GM21360 (cell line): ENCODE data around the gene HYDIN.
"Not testable (repeated sequence)": the region's sequence is repeated elsewhere in the genome, so short reads cannot be mapped to it uniquely, and the experiment has no call there.

Experiments used
- ATAC-seq: cut with Tn5 transposase; IDR thresholded peaks from one replicate; pipeline ENCODE4 v1.9.1; 2021; ENCODE audit warnings: mild to moderate bottlenecking, moderate library complexity; ENCODE audit not compliant: unreplicated experiment

HYDIN gene

DNA sequence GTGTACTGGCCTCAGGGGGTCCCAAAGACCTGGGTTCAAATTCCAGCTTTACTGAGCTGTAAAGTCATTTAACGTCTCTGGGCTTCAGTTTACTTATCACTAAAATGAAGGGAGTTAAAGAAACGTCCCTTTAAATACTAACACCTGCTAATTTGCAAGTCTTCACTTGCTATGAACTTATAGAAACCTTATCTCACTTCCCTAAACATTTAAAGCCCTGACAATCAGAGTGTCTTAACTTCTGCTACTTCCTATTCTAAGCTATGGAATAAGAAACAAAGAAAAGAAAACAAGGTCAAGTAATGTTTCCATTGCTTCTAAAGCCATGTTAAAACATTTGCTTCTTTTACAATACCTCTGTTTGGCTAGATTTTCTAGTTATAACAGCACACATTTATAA is 87.3 kb downstream of the HYDIN start:
- ATAC-seq: not testable (repeated sequence)

DNA sequence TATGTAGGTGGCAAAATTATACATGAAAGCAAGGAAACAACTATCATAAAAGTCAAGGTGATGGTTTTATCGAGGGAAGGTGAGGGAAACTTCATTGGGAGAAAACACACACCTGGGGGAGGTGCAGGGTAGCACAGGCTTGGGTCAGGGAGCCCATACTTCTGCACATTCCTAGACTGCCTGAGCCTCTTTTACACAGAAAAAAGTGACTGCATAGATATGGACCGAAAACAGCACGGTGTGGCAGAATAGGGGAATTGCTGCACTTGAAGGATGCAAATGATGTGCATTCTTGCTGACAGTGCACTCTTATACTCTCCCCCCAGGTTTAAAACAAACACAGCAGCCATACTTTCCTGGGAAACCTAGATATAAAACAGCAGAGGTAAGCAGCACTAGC is 120.0 kb downstream of the HYDIN start:
- not testable (repeated sequence) for ATAC-seq

DNA sequence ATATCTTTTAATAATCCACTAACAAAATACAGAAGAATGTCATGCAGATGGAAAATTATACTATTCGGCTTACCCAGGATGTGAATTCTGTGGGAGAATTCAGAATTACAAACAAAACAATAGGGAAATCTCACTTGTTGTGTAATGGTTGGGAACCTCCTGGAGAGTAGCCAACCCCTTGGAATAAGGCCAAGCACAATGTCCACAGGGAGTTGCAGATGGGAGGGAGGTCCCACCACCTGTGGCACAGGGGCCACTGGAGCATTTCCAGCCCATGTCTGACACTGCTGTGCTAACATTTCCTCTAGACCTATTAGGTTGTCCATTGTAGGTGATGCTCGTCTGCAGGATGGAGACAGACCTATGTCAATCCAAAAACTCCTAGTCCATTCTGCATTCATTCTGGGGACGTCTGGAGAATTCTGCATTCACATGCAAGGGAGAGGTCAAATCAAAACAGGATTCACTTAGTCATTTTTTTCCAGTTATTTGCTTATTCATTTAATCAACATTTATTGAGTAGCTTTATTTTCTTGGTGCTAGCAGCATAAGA is 120.8 kb downstream of the HYDIN start:
- not testable (repeated sequence) for ATAC-seq

DNA sequence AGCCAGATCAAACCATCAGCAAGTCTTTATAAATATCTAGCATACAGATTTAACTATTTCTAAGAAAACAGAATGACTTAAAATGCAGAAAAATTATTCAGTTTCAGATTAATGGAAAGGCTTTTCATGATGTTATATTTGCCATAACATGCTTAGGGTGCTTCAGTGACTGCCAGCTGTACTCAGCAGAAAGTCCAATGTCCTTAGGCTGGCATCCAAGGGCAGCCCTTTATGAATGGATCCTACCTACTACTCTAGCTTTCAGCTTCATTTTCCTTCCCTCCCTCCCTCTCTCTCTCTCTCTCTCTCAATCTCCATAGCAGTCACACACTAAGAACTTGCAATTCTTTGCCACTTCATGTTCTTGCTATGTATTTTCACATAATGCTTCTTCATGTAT is 124.6 kb downstream of the HYDIN start:
- not testable (repeated sequence) for ATAC-seq

DNA sequence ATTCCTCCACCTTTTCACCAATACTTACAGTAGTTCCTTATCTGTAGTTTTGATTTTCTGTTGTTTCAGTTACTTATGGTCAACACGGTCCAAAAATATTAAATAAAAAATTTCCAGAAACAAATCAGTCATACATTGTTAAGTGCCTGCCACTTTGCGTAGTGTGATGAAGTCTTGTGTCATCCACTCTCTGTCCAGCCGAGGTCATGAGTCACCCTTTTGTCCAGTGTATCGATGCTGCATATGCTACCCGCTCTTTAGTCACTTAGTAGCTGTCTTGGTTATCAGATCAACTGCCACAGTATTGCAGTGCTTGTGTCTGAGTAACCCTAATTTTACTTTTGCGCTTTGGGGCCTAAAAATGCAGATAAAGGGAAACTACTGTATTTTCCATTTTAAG is 146.9 kb downstream of the HYDIN start:
- ATAC-seq: not testable (repeated sequence)

DNA sequence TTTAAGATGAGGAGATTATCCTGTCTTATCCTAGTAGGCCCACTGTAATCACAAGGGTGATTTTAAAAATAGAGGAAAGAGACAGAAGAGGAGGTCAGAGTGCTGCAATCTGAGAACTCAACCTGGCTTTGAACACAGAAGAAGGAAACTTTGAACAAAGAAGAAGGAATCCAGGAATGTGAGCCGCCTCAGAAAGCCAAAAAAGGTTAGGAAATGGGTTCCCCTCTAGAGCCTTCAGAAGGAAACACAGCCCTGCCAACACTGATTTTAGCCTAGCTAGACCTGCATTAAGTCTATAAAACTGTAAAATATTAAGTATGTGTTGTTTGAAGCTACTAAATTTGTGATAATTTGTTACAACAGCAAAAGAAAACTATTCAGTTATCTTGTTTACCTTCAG is 149.7 kb downstream of the HYDIN start:
- not testable (repeated sequence) for ATAC-seq

DNA sequence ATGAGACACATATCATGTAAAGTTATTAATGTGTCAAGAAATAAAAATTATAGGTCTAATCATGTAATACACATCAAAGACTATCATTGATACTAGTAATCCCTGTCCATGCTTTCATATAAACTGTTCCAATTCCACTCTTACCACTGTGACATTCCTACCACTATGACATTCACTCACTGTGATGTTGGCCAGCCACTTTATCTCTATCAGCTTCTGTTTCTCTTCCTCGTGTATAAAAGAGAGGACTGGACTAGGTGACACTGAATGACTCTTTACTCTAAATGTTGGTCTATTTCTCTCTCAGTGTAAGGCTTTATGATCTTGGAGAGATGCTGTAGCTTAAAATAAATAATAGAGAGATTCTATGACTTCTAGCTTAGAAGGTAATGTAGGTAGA is 150.3 kb downstream of the HYDIN start:
- not testable (repeated sequence) for ATAC-seq

DNA sequence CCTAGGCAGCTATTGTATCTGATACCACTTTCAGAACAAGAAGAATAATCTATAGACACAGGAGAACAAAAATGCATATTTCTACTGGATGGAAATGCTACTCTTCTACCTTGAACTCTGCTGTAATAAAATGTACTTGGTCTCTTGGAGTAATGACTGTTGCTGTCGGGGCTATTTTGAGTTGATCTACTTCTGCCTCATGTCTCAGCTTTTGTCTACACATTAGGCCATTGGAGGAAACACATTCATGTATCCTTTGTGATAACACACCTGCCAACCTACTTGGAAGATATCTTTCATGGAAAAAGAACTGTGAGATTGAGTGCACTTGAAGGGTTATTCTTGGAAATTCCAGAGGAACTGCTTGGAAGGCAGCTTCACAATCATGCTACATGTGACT is 159.9 kb downstream of the HYDIN start:
- ATAC-seq: not testable (repeated sequence)

DNA sequence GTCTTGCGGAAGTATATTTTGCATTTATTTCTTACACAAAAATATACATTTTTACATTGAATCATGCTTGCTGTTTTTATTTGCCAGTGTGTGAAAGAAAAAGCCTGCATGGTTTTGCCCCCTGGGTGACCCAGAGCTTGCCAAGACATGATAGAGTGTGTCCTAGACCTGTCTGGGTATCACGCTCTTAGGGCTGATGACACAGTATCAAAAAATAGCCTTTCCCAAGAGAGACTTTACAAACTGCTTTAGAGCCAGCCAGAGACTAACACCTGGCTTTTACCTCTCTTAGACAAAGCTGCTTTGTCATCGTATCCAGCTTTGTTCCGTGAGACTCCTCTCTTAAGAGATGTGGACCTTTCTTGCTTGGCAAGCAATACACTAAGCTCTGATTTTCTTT is 160.7 kb downstream of the HYDIN start:
- ATAC-seq: not testable (repeated sequence)

DNA sequence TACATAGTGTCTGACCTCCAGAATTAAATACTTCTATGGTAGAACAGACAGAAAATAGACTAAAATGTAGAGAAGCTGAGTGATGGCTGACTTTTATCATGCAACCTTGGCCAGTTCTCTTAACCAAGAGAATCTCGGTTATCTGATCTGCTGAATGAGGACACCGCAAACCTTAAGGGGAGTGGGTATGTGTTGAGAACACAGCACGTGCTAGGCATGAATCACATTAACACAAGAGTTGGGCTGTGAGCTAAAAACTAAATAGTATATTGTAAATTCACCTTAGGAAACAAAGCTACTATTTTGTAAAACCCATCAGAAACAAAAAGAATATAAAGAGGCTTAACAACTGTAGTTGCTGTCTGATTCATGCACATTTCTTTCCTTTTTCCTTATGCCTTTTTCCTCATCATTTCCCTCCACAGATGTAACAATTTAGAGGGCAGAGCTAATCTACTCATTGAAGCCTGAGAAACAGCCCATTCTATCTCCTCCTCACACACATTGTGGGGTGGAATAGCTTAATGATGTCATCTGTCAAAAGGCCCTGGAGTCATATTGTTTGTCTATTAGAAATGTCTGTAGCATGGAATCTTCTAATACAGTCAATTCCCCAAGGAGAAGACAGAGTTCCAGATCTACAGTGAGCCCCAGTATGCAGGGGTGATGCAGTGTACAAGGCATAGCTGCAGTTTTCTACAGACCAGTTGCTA is 176.5 kb downstream of the HYDIN start:
- not testable (repeated sequence) for ATAC-seq

DNA sequence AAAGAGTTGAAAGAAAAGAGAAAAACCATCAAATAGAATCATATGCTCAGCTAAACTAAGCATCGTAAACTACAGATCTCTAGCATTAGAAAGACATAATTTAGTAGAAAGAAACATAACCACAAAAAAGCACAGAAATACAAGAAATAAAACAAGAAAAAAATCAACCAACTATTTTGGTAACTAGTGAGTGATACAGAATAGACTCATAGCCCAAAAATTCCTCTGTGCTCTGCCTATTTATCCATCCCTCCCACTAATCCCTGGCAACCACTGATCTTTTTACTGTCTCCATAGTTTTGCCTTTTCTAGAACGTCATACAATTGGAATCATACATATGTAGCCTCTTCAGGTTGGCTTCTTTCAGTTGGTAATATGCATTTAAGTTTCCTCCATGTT is 180.2 kb downstream of the HYDIN start:
- not testable (repeated sequence) for ATAC-seq

DNA sequence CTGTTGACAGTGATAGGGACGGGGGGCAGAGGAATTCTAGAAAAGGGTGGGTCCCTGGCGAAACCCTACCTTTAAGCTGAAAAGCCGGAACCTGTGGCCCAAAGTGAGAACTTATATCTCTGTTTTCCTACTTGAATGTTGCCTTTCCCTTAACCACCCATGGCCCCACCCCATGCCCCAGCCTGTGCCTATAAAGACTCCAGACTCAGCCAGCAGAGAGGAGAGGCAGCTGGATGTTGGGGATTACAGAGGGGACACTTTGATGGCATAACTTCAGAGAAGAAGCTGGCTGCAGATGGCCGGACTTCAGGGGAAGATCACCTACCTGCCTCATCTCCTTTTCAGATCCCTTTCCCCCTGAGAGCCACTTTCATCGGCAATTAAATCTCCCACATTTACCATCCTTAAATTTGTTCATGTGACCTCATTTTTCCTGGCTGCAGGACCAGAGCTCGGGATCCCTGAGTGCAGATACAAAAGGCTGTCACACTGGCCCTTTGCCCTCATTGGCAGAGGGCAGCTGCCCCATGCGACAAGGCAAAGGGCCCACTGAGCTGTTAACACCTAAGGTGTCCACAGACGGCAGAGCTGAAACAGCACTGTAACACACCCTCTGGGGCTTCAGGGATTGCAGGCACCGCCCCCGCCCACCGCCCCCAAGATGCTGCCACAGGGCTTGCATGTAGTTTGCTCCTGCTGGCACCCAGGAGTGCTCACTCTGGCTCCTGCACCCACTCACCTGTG is 191.0 kb downstream of the HYDIN start:
- not testable (repeated sequence) for ATAC-seq

DNA sequence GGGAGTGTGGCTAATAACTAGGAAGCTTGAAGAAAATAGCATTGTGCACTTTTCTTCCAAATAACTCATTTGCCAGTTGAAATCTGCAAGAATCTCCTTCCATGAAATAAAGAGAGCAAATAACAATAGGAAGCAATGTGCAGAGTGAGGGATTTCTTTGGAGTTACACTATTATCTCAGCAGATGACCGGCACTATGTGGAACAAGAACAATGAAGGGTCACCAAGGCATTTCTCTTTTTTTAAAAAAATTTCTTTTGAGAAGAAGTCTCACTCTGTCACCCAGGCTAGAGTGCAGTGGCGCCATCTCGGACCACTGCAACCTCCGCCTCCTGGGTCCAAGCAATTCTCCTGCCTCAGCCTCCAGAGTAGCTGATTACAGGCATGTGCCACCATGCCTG is 192.1 kb downstream of the HYDIN start:
- not testable (repeated sequence) for ATAC-seq

DNA sequence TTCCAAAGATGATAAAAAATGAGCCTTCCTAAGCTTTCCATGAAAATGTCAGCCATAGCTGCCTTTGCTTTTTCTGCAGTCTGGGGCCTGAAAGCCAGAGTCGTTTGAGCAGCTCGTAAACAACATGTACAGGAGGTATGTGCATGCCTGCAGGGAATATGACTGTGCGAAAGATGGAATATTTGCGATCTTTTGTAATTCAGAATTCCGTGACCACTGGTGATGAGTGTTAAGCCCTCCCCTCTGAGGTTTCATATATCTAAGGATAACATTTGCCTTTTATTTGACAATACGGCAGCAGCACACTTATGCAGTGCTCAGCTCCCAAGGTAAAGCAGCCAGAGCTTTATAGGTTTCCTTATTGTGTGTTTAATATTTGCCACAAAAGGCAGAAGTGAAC is 192.5 kb downstream of the HYDIN start:
- not testable (repeated sequence) for ATAC-seq

DNA sequence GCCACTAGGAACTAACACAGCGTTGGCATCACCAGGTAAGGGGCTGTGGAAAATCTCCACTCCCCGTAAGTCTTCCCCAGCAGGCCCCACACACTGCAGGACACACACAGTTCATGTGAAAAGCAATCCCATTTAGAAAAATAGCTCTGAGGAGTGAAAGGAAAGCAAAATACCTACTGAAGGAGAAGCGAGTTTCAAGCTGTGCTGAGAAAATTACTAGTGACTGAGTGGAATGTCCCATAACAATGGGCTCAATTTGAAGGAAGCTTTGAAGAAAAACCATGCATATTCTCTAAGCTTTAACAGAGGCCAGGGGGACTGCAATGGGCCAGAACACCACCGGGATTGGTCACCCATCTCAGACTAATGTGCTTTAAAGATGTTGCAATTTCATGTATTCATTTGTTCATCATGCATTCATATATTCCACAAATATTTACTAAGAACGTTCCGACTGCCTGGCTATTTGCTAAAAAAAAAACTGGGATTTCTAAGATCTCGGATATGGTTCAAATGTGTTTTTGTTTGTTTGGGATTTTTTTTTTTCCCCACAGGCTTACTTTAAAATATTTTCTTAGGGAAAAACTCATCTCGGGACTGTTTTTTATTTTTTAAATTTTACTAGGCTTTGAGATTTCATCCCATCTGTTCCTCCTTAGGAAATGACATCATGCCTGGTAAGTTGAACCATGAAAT is 202.3 kb downstream of the HYDIN start:
- not testable (repeated sequence) for ATAC-seq

DNA sequence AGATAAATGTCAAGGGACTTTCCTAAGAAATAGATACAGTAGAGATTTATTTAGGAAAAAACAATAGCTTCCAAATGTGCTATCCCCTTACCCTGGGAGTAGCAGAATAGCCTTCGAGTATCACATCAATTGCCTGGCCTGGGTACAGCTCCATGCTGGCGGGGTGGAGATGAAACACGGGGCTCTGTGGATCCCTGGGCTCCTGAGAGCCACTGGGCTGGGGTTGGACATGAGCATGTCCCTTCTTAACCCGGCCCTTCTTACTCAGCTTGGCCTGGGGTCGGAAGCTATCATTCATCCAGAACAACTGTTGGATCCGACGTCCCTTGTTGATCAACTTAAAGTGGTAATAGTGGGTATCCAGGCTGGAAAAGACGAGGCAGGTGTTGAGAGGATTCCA is 203.0 kb downstream of the HYDIN start:
- ATAC-seq: not testable (repeated sequence)

DNA sequence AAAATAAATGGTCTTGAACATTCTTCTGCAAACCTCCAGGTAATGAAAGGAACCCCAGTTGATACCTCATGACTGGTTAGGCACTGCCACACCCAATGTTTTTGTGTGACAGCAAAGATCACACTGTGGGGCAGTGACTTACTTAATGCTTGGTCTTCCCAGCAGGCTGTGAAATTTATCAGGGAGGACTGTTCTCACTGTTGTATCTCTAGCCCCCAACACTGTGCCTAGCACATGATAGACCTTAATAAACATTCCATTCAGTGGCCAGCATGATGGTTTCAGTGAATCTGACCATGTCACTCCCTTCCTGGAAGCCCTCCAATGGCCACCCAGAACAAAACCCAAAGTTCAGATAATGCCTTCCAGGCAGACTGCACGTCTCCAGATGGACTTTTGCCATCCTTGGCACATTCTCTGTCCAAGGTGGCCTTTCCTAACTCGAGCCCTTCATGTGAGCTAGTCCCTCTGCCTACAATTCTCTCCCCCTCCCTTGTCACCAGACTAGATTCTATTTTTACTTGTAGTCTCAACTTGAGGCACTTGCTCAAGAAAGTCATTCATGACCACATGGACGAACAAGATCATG is 206.6 kb downstream of the HYDIN start:
- ATAC-seq: not testable (repeated sequence)

DNA sequence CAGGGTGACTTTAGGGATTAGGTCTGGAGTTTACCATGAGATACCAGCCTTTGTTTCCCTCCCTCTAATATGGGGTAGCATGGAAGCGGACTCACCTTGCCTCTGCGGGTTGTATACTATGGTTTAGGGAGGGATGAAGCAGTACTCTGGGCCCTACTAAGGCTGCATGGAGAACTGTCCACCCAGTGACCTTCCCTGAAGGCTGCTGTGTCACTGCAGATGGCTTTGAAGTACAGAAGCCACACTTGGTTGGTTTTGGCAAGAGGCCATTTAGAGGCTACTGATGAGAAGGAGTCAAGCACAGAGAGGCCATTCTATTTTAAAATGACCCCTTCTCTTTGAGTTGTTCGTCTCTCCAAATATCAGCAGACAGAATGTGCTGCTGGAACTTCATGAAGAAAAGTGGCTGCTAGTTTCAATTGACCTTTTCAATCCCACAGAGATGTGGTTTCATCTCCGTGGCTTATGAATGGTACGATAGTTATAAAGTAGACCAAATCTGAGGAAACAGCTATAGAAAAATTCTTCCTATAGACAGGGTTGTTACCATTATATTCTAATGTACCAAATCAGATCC is 208.5 kb downstream of the HYDIN start:
- ATAC-seq: not testable (repeated sequence)

DNA sequence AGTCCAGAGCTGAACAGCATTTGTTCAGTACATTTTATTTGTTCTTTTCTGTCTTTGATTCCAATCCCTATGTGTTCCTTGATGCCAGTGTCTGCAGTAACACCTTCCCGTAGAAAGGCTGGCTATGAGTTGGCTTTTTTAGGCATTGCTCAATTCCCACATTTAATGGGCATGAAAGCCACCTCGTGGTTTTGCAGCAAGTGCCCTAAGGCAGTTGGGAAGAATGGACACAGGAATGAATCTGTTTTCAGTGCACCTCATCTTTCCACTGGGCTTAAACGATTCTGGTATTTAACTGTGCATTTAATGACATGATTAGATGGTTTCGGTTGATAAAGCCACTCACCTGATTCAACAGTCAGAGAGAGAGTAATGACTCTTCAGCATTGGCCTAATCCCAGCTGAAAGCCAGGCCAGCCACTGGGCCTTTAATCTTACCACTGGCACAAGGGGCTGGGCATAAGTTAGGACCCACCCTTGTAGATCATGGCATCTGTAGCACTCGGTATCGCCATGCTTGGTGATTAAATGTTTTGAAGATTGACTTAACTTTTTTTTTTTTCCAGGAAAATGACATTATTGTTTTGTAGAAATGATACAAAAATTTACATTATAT is 211.3 kb downstream of the HYDIN start:
- not testable (repeated sequence) for ATAC-seq

DNA sequence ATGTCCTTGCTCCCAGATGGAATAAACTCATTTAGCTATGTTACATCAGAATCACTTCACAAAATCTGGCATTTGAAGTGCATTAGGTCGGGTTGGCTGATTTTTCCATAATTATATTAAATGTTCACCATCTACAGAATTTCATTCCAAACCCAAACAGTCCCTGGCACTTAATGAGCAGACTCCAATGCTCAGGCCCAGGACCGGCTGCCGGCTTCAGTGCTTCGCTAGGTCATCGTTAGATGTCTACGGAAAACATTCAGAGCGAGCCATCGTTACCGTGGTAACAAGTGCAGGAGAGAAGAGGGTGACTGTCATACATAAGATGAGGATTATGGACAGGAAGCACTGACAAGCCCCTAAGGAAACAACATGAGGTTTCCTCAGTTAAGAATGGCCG is 215.1 kb downstream of the HYDIN start:
- ATAC-seq: not testable (repeated sequence)
